Peyer's patch (tissue), 4 donors: ENCODE data around the gene PHF13. TPM values are rescaled to one million over a fixed set of nuclear protein-coding genes. Genes with fewer than 3 reads are reported as not detected.
A peak's percentile ranks its signal among the peaks of the same experiment; 100 is the strongest.

ENCODE experiments used
- DNase-seq, 3 donors: peaks; one replicate each; pipeline ENCODE4 v3.0.0-alpha.2; 2017 to 2019
- H3K27ac ChIP-seq, 4 donors: fragments of 200-600 bp; sonication (generic); one replicate each; pipeline ENCODE4 v1.5.1; 2016 to 2019
- H3K27me3 ChIP-seq, 2 donors: fragments of 200-600 bp; sonication (generic); one replicate each; pipeline ENCODE4 v1.5.1; 2019
- H3K36me3 ChIP-seq, 3 donors: fragments of 200-600 bp; sonication (generic); one replicate each; pipeline ENCODE4 v1.5.1; 2016 to 2019
- H3K4me1 ChIP-seq, 4 donors: fragments of 200-600 bp; sonication (generic); one replicate each; pipeline ENCODE4 v1.5.1; 2016 to 2019
- H3K4me3 ChIP-seq, 4 donors: fragments of 200-600 bp; sonication (generic); 1 replicate in 3 of 4; 2 replicates in 1 of 4; pipeline ENCODE4 v1.5.1; 2016 to 2019; ENCODE audit warnings: mild to moderate bottlenecking in 1 of 4
- H3K9me3 ChIP-seq, 4 donors: fragments of 200-600 bp; sonication (generic); one replicate each; pipeline ENCODE4 v1.5.1; 2016 to 2019; ENCODE audit warnings: mild to moderate bottlenecking in 1 of 4
- POLR2A ChIP-seq, 2 donors: fragments of 450-650 bp; IDR thresholded peaks; one replicate each; pipeline ENCODE4 v1.5.1; 2017; ENCODE audit warnings: antibody characterized with exemption in 2 of 2, mild to moderate bottlenecking in 2 of 2, moderate library complexity in 2 of 2
- total RNA-seq, 4 donors: library from RNA; depleted of rRNA; stranded (reverse); fragments of >200 nt; gene quantifications; one replicate each; pipeline ENCODE4 v1.1.0, GENCODE V29; 2016
- TF ChIP-seq, protein P1 (sequence below), 6 experiments: fragments of 450-650 bp in 4 of 6; fragments of 200-600 bp in 2 of 6; sonication (generic) in 1 of 6; IDR thresholded peaks; one replicate each; pipeline ENCODE4 v1.5.1; 2017 to 2019; ENCODE audit warnings: antibody characterized with exemption in 6 of 6, mild to moderate bottlenecking in 3 of 6, moderate library complexity in 1 of 6

The PHF13 gene
- total RNA-seq, 4 donors from 2014 or later = 3.3 to 7.4 (median 6.0) TPM

DNA sequence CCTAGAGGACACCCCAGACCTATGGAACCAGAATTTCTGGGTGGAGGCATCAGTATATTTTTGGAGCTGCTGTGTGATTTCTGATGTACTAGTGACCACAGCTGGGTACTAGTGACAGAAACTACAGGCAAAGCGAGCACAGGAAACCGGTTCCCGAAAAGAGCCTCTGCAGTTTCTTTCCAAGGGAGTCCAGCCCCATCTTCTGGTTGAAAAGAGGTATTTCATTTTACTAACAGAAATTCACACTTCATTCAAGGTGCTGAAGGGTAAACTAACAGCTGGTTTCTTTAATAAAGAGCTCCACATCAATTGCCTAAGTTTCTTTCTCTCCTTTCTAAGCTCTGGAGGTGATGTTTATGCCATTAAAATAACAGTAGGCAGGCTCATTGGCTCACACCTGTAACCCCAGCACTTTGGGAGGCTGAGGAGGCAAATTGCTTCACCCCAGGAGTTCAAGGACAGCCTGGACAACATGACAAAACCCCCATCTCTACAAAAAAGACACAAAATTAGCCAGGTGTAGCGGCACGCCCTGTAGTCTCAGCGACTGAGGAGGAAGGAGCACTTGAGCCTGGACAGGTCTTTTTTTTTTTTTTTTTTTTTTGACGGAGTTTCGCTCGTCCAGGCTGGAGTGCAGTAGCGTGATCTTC, 33.1 kb downstream of the PHF13 start:
- H3K4me3 ChIP-seq = no peak overlapping the region
- H3K36me3 ChIP-seq = peaks cover 0 to 42% (median 0%) of the 10 kb centered on the region in 3 donors
- no peak for TF ChIP-seq POLR2A (IDR thresholded peaks at IDR 0.05)
- TF ChIP-seq, protein P1, sequence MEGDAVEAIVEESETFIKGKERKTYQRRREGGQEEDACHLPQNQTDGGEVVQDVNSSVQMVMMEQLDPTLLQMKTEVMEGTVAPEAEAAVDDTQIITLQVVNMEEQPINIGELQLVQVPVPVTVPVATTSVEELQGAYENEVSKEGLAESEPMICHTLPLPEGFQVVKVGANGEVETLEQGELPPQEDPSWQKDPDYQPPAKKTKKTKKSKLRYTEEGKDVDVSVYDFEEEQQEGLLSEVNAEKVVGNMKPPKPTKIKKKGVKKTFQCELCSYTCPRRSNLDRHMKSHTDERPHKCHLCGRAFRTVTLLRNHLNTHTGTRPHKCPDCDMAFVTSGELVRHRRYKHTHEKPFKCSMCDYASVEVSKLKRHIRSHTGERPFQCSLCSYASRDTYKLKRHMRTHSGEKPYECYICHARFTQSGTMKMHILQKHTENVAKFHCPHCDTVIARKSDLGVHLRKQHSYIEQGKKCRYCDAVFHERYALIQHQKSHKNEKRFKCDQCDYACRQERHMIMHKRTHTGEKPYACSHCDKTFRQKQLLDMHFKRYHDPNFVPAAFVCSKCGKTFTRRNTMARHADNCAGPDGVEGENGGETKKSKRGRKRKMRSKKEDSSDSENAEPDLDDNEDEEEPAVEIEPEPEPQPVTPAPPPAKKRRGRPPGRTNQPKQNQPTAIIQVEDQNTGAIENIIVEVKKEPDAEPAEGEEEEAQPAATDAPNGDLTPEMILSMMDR (IDR thresholded peaks at IDR 0.05) = peak; percentile 28 to 71 (median 61)
- no peaks in the 10 kb centered on the region for H3K4me1 ChIP-seq
- no peaks in the 10 kb centered on the region for H3K27me3 ChIP-seq
- no peak overlapping the region for H3K27ac ChIP-seq
- no peak for DNase-seq
- H3K9me3 ChIP-seq = no peaks in the 10 kb centered on the region

DNA sequence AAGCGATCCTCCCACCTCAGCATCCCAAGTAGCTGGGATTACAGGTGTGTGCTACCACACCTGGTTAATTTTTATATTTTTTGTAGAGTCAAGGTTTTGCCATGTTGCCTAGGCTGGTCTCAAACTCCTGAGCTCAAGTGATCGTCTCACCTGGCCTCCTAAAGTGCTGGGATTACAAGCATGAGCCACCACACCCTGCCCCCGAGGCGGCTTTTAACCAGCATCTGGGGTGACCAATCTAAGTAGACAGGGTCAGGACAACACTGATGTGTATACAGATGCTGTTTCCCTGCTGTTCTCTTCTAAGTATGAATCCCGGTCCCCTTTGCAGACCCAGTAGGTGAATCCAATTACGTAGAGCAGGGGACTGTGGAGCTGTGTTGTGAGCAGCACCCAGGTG, 35.0 kb downstream of the PHF13 start:
- DNase-seq = peak in 1 of 3 donors; percentile 15
- TF ChIP-seq, protein P1 (IDR thresholded peaks at IDR 0.05) = no peak
- no peak for TF ChIP-seq POLR2A (IDR thresholded peaks at IDR 0.05)
- Histone ChIP-seq H3K4me3 (no peak overlapping the region), H3K27me3 (no peaks in the 10 kb centered on the region), H3K36me3 (peaks cover 0 to 52% (median 0%) of the 10 kb centered on the region in 3 donors), H3K4me1 (no peaks in the 10 kb centered on the region), H3K9me3 (no peaks in the 10 kb centered on the region), H3K27ac (no peak overlapping the region)

DNA sequence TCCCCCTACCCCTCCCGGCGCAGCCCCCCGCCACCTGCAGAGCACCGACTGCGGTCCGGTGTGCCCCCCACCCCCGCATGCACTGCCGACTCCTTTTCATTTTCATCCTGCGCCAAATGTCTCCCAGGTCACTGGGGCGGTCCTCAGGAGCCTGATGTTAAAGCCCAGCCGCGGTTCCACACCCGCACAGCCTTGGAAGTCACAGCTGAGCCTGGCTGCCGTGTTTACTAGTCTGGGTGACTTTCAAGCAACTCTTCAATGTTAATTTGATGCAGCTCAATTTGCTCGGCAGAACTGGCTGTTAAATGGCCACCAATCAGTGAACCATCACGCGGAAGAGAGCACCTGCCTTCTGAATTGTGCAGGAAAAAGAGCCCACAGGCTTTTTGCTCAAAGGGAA, 38.4 kb downstream of the PHF13 start:
- Histone ChIP-seq H3K27me3 (no peaks in the 10 kb centered on the region), H3K9me3 (no peaks in the 10 kb centered on the region), H3K4me1 (no peaks in the 10 kb centered on the region), H3K4me3 (no peak overlapping the region), H3K36me3 (peaks cover 0 to 43% (median 0%) of the 10 kb centered on the region in 3 donors), H3K27ac (no peak overlapping the region)
- no peak for TF ChIP-seq POLR2A (IDR thresholded peaks at IDR 0.05)
- TF ChIP-seq, protein P1 (IDR thresholded peaks at IDR 0.05) = no peak
- no peak for DNase-seq

DNA sequence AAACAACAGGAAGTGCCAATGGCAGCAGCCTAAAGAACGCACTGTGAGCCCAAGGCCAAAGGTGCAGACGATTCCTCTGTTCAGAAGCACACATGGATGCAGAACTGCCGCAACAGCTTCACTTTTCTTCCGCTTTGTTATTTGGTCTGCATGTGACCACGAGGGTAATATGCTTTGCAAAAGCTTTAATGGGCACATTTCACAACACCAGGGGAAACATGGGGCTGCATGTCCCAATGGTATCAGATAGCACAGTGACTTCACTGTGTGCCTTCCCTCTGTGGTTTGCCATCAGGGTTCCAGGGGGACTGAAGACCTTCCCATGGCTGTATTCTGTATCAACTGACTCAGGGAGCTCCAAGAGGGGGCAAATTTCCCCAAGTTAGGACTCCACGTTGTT, 39.5 kb downstream of the PHF13 start:
- TF ChIP-seq, protein P1 (IDR thresholded peaks at IDR 0.05) = no peak
- no peak for TF ChIP-seq POLR2A (IDR thresholded peaks at IDR 0.05)
- Histone ChIP-seq H3K36me3 (peaks cover 0 to 43% (median 0%) of the 10 kb centered on the region in 3 donors), H3K27me3 (no peaks in the 10 kb centered on the region)

DNA sequence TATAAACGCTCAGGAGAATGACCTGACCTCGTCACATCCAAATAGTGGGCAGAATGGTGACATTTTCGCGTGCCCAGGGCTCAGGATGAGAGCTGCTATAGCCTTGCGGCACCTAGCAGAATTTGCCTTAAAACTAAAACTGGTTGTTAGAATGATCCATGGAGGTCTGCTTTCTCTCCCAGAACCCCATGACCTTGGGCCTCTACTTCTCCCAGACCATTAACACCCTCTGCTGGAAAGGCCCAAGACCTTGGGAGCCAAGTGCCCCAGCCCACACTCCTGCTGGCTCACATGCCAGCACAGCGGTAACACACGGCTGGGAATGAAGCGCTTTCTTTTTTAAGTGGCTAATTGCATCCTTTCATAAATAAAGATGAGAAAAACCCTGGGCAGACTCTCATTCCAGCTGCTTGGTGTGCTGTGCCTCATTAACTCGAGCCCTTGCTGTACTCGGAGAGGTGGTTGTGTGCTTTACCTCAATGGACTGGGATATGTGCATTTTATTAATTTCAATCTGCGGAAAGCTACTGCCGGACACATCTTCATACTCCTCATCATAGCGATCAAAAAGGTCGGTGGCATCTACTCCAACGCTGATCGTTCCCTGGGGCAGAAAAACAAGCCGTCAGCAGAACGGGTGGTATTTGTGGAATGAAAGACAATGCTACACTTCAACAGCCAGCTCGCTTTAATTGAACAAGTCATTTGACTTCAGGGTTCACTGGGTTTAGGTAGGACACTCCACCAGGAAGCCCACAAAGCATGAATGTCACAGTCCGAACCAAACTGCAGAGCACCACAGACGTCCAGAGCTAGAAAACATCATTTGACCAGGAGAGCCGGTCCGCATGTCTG, 40.1 kb downstream of the PHF13 start:
- Histone ChIP-seq H3K4me1 (peaks cover 0 to 5% (median 0%) of the 10 kb centered on the region in 4 donors), H3K4me3 (no peak overlapping the region), H3K36me3 (peaks cover 0 to 43% (median 0%) of the 10 kb centered on the region in 3 donors), H3K27me3 (no peaks in the 10 kb centered on the region), H3K27ac (no peak overlapping the region), H3K9me3 (no peaks in the 10 kb centered on the region)
- DNase-seq = no peak
- TF ChIP-seq, protein P1 (IDR thresholded peaks at IDR 0.05) = no peak
- no peak for TF ChIP-seq POLR2A (IDR thresholded peaks at IDR 0.05)

More for the DNA sequence above, 39.5 kb downstream of the PHF13 start:
- H3K4me3 ChIP-seq = no peak overlapping the region
- no peaks in the 10 kb centered on the region for H3K4me1 ChIP-seq
- H3K27ac ChIP-seq = no peak overlapping the region
- no peak for DNase-seq
- H3K9me3 ChIP-seq = no peaks in the 10 kb centered on the region
